SK-N-MC (cell line): Measurements from ENCODE around the gene ZNF791.

Experiments used
- EZH2 ChIP-seq: fragments of 200-600 bp; sonication (generic); IDR thresholded peaks from one replicate; pipeline ENCODE4 v1.6.1; 2017; ENCODE audit warnings: antibody characterized with exemption
- FOXP2 ChIP-seq: optimal IDR thresholded peaks from 2 replicates; pipeline ENCODE3; 2011; ENCODE audit warnings: mild to moderate bottlenecking, moderate library complexity; ENCODE audit not compliant: insufficient read depth; ENCODE audit errors: extremely low read length, control extremely low read depth
- POLR2AphosphoS5 ChIP-seq: IDR thresholded peaks from 2 replicates; pipeline ENCODE4 v1.6.1; 2012; ENCODE audit warnings: mild to moderate bottlenecking, low read depth, low read length, borderline replicate concordance

- TF ChIP-seq POLR2AphosphoS5: no peak
- no peak for TF ChIP-seq EZH2
- TF ChIP-seq FOXP2: no peak
Observed at GRCh38 chr19:12675940-12676339, 65.2 kb downstream of the ZNF791 start.
